NCI-H774 (cell line): ENCODE results near the gene FGF14.
"Not testable (repeated sequence)": the region's sequence is repeated elsewhere in the genome, so short reads cannot be mapped to it uniquely, and the experiment has no call there.

ENCODE experiments used
- DNase-seq: peaks from one replicate; lab custom pipeline; 2025; lab: John Stamatoyannopoulos, UW

The FGF14 gene

DNA sequence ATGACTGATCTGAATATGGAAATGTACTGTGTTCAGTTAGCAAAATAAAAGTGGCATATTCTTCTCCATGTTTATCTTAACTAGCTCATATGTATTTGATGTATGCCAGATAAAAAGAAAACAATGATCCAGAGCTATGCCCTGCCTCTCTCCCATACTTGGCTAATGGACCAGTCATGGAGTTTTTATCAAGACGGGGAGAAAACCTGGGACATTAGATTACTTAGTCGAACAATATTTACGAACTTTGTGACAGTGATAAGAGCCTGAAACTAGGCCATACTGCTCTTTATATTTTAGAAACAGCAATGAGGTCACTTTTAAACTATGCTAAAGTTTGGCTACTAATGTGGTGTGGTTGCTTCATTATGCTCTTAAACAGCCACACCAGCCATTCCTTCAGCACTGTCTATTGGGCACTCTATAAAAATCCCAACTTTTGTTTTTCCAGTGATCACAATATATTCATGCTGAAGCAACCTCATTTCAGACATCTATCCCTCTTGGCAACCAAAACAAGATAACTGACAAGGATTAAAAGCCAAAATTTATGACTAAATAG, 265.0 kb downstream of the FGF14 start:
- DNase-seq = no peak

DNA sequence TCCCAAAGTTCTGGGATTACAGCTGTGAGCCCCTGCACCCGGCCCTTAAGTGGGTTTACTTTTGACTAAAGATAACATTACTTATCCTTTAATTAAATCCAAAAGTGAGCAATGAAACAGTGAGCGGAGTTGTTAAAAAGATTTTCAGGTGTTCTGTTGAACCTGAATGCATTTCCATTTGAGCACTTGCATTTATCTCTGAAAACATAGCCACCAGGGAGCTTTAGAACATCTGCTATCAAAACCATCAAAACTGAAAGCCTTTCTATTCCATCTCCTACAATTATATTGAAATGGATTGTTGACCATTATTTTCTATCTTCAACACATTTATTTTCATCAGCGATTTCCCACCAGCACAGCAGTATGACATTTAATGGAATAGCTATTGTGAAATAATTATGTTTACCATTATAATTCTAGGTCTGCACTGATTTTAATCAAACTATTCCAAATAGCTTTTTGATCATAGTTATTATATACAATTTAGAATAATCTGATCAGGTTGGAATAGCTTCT, 269.0 kb downstream of the FGF14 start:
- no peak for DNase-seq

DNA sequence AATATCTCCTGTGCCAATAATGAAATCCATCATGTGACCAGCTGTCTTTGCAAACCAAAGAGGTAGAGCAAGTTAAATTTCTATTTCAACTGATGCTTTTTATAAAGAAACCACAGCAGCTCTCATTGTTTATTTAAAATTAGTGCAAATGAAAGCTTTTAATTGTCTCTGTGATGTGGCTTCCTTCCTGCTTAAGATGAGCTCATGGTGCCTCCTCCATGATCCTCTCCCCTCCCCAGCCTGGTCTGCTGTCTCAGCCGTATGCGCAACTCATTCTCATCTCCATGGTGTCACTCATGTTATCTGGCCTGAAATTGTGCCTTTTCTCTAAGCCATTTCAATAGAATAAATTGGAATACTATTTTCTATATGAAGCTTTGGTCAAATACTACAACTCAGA, 270.6 kb downstream of the FGF14 start:
- no peak for DNase-seq

DNA sequence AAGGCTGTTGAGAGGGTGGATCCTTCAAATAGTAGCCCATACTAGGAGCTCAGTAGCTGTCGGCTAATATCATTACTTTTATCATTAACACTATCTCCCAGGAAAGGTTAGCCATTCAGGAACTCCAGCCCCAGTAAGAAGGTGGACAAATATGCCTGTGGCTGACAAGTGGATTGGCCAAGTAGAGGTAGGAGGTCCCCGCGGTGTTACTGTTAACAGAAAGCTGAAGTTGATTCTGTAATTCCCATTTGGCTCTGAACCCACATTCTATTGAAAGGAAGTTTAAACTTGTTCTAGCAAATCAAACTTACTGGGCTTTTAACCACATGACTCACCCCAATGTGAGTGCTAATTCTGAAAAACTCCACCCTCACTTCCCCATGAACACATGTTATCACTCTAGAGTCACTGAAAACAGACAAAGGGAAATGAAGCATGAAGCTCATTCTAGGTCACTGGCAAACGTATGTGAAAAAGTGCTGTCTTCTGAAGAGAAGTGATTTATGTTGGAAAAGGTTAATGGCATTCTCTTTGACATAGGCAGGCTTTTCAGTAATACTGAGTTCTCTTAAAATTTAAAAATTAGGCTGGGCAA, 273.5 kb downstream of the FGF14 start:
- DNase-seq = no peak

DNA sequence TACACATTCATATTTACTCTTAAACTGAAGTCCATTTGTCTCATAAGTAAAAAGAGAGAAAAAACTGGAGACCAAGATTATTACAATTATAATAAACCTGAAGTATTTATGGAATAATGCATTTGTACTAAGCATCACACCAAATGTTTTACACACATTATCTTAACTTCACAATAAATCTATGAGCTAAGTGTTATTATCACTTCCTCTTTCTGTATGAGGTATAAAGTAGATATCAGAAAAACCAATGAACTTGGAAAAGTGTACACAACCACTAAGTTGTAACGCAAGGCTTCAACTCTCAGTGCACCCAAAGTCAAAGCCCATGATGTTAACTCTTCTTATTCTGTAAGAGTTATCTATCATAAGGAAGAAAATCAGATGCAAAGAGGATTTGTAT, 274.7 kb downstream of the FGF14 start:
- DNase-seq = no peak

DNA sequence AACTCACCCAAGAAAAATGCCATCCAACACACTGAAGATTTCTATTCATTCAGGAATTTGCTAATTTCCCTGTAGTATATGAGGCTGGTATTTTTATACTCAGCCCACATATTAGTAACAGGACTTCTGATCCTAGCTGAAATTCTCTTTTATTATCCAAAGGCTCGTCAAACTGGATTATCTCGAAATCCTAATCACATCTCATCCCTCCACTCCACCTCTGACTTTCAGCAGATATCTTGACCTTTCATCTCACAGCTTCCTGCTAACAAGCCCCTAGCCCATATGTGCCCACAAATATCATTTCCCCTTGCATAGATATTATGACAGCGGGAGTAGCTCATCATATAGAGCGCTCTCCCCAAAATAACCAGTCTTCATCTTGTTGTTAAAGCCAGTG, 279.7 kb downstream of the FGF14 start:
- DNase-seq = no peak

DNA sequence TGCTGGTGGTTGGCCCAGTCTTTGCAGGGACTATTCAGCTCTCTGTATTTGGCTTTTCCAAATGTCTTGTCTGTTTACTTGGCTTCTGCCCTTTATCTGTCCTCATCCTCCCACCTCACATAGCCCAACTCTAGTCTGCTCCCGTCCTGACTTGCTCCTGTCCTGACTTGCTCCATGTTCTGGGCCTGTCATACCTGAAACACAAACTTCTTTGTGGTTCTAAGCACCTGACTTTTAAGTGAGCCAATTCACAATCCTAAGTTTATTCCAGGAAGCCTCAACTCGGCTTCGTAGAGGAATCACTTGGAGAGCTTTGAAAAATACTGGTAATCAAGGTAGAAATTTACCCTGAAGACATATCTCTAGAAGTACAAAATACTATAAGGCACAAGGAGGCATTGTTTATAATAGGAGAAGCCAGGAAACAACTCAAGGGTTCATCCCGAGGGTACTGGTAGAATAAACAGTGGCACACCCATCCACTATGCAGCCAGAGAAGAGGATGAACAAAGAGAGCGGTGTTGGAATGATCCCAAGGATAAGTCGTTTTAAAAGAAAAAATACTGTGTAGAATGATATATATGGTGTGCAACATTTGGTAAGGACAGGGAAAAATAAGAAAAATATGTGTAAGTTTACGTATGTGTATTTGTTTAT, 284.5 kb downstream of the FGF14 start:
- DNase-seq = no peak

DNA sequence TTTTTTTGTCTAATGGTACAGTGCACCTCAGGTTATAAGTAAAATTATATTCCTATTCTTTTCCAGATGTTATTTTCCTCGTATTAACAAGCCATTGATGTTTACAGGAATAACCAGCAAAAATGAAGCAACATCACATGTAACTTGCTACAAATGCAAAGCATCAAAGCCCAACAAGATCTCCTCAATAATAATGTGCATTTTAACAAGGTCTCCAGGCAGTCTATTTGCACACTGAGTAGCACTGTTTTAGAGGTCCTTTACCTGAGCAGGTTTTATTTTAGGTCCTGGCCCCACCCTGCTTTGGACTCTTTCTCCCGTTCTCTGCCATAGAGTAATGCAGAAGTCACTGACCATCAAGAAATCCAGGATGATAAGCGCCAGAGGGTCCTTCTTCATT, 298.4 kb downstream of the FGF14 start:
- DNase-seq = no peak

DNA sequence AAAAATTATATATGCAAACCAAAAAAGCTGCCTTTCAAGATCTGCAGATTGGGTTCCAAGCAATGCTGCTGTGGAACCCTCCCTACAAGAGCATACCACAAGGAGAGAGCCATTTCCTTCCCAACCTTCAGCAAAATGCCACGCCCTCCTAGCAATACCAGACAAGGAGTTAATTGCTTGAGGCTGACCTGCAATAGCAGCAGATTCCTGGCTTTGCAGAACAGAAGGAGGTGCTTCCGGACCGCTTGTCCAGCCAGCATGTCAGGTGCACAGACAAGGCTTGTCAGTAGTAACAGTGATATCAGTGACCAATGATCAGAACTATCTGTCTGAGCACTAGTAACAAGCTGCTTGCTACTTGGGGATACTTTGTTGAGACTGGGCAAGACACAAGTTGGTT, 301.6 kb downstream of the FGF14 start:
- DNase-seq = no peak

DNA sequence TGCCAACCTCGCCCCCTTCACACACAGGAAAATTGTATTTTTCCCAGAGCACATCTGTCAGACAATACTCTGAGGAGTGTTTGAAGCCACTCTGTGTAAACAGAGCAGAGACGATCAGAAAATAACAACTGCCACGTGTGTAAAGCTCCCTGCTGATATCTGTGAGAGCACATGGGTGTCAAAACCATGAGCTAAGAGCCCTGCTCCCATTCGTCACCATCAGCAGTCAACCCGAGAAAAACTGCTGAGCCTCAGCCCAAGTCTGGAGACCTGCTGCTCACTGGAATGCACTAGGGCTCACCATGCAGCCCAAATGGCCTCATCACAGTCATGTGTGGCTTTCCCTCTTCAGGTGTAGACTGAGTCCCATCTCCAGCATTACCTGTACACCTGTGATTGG, 304.1 kb downstream of the FGF14 start:
- DNase-seq = no peak

DNA sequence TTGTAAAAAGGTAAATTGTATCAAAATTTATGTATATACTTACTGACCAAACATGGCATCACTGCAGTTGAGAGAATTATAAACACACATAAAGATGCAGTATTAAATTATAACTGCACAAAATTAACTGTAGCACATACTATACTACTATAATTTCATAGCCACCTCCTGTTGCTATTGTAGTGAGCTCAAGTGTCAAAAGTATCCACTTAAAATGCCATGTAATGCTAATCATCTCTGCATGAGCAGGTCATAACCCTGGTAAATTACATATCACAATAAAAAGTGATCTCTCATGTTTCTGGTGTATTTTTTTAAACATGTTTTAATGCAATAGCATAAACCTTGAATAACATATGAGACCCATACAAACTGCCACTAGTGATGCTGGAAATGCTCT, 308.6 kb downstream of the FGF14 start:
- DNase-seq = not testable (repeated sequence)

DNA sequence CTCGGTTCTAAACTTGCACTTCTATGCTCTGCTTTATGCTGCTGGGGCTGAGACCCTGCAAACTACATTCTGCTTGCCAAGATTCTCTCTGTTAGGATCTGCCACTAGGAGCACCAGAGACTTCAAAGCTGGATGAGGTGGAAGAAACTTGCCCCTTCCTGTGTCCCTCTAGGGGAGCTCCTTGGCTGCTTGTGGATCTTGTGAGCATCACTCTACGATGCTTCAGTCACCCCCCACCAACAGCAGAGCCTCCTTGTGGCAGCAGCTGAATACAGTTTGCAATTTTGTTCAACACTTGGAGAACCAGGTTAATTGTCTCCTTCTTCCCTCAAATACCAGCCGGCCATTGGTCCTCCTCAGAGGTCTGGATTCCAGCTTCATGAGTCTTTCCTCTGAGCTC, 310.6 kb downstream of the FGF14 start:
- DNase-seq = no peak

DNA sequence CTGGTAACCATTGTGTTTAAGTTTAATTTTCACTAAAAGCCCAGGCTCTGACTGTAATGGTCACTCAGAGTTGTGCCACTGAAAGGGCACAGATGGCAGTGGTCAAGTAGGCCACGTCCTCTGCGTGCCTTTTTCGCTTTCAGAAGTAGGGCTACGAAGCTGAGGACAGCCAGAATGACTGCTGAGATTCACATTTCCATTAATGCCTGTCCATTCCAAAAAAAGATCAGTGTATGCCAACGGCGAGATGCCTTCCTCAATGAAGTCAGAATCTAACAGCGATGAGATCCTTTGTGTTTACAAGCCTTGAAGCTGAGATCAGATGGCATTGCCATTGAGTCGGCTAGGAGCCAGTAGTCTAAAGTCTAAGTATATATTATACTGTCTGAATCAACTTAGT, 311.3 kb downstream of the FGF14 start:
- DNase-seq = no peak

DNA sequence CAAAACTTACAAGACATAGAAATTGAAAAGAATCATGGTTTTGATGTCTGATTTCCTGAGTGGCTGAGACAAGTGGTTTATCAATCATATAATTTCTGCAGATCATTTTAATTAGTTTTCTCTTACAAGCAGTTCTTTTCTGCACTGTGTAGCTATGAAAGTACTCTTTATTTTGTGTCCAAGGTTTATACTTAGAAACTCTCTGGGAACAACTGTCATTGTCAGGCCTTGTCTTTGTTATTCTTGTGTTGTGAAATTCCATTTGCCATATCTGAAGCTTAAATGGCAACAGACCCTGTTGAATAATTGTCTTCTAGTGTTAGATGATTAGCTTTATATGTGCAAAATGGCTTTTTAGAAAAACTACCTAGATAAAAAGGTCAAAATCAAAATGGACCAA, 312.1 kb downstream of the FGF14 start:
- no peak for DNase-seq

DNA sequence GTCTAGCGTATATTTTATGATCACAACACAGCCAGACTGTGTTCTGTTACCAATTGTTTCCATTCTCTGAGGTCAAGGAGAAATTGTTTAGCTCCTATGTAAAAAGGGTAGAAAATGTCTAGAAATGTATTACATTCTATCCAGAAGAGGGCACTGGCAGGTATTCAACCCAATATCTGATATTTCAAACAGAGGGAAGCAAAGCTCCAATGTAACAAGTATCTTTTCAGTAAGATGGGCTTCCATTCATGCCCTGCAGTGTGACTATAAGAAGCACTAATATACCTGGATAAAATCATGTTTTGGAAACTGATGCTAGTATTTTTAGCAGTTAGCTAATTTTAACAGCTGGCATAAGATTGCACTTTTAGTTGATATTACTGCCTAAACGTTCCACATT, 312.7 kb downstream of the FGF14 start:
- no peak for DNase-seq

DNA sequence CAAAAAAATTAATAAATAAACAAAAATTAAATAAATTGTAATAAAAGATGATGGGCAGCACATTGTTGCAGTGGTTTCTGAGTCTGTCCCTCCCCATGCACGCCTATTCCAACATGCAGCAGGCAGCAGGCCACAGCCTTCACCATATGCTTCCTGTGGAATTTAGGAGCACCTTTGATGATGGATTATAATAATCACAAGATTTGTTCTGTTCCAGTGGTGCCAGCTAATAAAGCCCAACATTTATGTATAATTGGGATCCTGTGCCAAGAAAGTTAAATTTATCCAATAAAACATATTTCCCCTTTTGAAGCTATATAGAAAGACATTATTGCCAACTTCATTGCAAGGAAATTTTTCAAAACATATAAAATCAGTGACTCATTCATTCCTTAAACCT, 328.6 kb downstream of the FGF14 start:
- DNase-seq = no peak

DNA sequence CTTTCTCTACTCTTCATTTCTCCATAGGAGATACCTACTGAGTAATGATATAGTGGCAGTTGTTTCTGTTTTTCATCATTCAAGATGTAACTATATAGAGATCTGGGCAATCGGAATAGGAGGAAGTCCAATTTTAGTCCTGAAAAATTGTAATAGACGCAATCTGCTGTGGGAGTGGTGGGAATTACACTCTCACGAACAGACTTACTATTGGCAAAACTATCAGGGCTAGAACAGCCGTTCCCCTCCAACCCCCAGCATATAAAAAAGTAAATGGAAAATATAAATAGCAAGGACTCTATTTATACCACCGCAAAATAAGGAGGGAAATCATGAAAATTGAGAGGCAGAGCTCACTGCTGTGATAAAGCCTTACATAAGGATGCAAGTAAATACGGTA, 330.1 kb downstream of the FGF14 start:
- DNase-seq = no peak

DNA sequence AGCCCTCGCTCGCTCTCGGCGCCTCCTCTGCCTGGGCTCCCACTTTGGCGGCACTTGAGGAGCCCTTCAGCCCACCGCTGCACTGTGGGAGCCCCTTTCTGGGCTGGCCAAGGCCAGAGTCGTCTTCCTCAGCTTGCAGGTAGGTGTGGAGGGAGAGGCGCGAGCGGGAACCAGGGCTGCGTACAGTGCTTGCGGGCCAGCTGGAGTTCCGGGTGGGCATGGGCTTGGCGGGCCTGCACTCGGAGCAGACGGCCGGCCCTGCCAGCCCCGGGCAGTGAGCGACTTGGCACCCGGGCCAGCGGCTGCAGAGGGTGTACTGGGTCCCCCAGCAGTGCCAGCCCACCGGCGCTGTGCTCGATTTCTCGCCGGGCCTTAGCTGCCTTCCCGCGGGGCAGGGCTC, 333.5 kb downstream of the FGF14 start:
- DNase-seq = not testable (repeated sequence)

DNA sequence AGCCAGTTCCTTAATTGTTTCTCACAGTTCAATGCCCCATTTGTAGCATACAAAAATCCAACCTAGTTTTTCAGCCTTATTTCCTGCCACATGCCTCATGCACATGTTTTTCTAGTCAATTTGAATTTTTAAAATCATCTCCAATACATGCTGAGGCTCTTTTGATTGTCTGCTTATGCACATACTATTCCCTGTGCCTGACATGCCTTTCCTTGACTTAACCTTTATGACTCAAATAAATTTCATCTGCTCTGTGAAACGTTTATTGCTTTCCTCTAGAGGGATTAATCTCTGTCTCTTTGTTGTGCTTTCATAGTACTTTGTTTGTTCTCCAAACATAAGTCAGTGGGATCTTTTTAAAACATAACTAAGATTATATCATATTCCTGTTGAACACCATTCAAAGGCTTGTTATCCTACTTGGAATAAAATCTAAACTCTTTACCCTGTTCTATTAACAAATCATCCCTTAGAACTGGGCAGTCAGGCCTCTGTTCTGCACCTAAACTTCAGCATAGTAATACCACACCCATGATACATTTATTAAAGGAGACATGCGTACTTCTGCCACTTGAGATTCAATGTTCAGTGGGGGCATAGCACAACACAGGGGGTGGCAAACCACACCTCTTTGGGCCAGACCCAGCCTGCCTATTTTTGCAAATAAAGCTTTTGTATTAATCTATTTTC, 346.6 kb downstream of the FGF14 start:
- DNase-seq = no peak

DNA sequence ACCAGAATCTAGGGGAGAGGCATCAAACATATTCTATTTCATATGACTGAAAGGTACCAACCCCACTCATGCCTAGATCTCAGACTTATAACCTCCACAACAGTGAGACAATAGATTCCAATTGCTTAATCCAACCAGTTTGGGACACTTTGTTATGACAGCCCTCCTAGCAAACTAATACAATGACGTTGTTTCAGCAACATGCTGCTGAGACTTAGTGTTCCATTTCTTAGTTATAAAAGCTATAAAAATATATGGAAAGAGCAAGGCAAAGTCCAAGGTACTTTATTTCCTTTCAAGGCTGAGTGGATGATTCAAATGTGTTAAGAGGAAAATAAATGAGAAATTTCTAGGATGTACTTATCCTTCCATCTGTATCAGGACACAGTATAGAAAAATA, 352.0 kb downstream of the FGF14 start:
- no peak for DNase-seq

DNA sequence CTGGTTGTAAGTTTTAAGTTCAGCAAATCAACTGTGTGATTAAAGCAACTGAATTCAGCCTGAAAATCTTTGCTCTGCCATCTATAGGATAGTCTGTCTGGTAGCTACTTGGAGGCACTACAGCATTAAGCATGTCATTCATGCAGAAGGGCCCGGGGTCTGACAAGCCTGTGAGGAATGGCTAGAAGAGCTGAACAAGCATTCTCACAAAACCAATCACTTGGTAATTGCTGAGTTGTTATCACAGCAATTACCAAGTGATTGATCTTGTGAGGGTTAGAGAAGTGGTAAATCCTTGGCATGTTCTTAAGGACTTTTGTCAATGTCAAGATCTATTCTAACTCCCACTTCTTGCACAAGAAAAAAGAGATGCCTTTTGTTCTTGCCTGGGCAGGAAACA, 356.1 kb downstream of the FGF14 start:
- DNase-seq = no peak

DNA sequence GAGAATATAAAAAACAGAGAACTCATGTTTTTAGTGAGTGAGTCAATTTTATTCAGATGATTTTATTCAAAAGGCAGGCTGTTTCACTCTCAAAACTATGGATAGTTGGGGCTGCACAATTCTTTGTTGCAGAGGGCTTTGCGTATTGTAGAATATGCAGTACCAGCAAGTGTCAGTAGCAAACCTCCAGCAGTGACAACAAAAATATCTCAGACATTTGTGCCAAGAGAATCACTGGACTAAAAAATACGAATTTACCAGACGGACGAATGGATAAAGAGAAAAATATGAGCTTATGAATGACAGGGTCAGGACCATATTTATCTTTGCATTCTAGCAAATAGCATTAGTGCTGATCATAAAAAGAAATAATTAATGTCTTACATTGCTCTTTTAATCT, 359.1 kb downstream of the FGF14 start:
- no peak for DNase-seq

DNA sequence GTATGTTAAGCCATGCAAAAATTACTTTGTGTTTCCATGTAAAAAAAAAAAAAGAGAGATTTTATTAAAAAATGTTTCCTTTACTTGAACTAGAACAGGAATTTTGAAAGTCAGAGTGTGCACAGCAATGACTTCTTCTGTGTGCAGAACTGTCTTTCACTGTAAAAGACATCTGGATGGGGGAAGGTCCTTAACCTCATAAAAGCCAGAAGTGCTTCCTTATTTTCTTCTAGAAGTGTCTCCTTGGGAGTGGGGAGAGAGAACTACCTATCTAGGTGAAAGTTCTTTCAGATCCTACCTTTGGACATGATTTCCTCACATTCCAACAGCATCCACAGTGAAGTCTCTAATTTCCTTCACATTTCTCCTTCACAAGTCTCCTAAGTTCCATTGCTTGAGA, 360.3 kb downstream of the FGF14 start:
- no peak for DNase-seq
